ENCODE data around the gene BTNL2.
"Not testable (repeated sequence)": the region's sequence is repeated elsewhere in the genome, so short reads cannot be mapped to it uniquely, and the experiment has no call there.

The BTNL2 gene

DNA sequence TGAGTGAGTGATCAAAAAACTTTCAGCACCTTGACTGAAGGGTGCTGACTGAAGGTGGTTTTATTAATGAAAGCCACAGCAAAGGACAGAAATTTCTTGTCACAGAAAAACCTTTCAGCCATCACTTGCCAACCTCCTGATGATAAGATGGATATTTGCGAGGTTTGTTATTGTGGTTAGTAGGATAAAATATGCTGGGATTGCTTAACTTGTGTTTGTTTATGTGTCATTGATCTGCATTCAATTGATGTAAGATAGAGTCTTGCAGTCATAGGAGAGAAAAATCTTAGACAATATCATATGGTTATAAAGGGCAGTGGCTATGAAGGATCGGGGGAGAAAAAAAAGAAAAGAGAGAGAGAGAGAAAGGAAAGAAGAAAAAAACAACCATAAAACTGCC, 36.5 kb downstream of the BTNL2 start:
- no peak overlapping the region for H3K4me3 ChIP-seq (ENCODE audit: low read depth, low read length)
- H3K9me3 ChIP-seq, result no peaks in the 10 kb centered on the region
- H3K27me3 ChIP-seq, result peaks cover 25% of the 10 kb centered on the region
- H3K36me3 ChIP-seq, result no peaks in the 10 kb centered on the region
- TF ChIP-seq, protein P1, sequence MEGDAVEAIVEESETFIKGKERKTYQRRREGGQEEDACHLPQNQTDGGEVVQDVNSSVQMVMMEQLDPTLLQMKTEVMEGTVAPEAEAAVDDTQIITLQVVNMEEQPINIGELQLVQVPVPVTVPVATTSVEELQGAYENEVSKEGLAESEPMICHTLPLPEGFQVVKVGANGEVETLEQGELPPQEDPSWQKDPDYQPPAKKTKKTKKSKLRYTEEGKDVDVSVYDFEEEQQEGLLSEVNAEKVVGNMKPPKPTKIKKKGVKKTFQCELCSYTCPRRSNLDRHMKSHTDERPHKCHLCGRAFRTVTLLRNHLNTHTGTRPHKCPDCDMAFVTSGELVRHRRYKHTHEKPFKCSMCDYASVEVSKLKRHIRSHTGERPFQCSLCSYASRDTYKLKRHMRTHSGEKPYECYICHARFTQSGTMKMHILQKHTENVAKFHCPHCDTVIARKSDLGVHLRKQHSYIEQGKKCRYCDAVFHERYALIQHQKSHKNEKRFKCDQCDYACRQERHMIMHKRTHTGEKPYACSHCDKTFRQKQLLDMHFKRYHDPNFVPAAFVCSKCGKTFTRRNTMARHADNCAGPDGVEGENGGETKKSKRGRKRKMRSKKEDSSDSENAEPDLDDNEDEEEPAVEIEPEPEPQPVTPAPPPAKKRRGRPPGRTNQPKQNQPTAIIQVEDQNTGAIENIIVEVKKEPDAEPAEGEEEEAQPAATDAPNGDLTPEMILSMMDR (IDR thresholded peaks at IDR 0.05; ENCODE audit: low read depth, low read length), result no peak
- no peaks in the 10 kb centered on the region for H3K4me1 ChIP-seq
- DNase-seq, result no peak

DNA sequence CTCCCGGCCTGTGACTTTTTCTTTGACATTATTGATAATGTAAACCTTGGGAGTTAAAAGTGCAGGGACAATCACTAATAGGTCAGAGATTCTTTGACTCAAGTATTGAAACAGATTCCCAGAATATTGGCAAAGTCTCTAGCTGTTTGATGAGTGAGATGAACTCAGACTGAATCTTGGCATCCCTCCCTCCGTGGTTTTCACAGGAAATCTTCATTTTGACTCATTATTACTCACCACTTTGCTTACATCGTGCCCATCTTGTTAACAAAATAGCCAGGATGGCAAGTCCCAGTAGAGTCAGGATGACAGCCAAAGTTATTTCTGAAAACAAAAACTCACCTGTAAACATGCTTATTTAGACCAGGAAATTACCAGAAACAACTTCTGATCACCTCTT, 37.3 kb downstream of the BTNL2 start:
- TF ChIP-seq, protein P1 (IDR thresholded peaks at IDR 0.05; ENCODE audit: low read depth, low read length), result no peak
- H3K4me1 ChIP-seq, result no peaks in the 10 kb centered on the region
- no peaks in the 10 kb centered on the region for H3K9me3 ChIP-seq
- no peak overlapping the region for H3K4me3 ChIP-seq (ENCODE audit: low read depth, low read length)
- H3K27me3 ChIP-seq, result peaks cover 30% of the 10 kb centered on the region
- no peaks in the 10 kb centered on the region for H3K36me3 ChIP-seq
- no peak for DNase-seq

DNA sequence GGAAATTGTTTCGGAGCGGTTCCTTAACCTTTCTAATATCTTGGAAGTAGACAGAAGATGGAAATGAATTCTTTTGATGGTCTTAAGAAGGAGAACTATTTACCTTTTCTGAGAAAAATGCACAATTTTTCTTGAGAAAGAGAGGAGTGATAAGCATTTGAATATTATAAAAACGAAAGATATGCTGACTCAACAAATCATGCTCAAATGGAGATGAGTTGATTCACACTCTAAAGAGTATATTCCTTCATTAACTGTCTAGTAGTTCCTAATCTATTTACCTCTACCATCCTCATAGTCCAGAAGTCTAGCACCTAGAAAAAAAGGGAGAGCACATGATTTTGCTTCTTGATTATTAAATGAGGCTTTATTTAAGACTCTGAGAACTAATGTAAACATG, 39.3 kb downstream of the BTNL2 start:
- H3K27me3 ChIP-seq, result peaks cover 32% of the 10 kb centered on the region
- H3K9me3 ChIP-seq, result no peaks in the 10 kb centered on the region
- no peak overlapping the region for H3K4me3 ChIP-seq (ENCODE audit: low read depth, low read length)
- no peaks in the 10 kb centered on the region for H3K4me1 ChIP-seq
- no peak for DNase-seq
- TF ChIP-seq, protein P1 (IDR thresholded peaks at IDR 0.05; ENCODE audit: low read depth, low read length), result no peak
- no peaks in the 10 kb centered on the region for H3K36me3 ChIP-seq

DNA sequence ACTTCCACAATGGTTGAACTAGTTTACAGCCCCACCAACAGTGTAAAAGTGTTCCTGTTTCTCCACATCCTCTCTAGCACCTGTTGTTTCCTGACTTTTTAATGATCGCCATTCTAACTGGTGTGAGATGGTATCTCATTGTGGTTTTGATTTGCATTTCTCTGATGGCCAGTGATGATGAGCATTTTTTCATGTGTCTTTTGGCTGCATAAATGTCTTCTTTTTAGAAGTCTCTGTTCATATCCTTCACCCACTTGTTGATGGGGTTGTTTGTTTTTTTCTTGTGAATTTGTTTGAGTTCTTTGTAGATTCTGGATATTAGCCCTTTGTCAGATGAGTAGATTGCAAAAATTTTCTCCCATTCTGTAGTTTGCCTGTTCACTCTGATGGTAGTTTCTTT, 47.8 kb downstream of the BTNL2 start:
- H3K4me1 ChIP-seq; DNase-seq; H3K27me3 ChIP-seq; H3K4me3 ChIP-seq (ENCODE audit: low read depth, low read length); H3K9me3 ChIP-seq; H3K36me3 ChIP-seq: not testable (repeated sequence)

DNA sequence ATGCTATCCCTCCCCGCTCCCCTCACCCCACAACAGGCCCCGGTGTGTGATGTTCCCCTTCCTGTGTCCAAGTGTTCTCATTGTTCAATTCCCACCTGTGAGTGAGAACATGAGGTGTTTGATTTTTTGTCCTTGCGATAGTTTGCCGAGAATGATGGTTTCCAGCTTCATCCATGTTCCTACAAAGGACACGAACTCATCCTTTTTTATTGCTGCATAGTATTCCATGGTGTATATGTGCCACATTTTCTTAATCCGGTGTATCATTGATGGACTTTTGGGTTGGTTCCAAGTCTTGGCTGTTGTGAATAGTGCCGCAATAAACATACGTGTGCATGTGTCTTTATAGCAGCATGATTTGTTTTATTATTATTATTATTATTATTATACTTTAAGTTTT, 48.4 kb downstream of the BTNL2 start:
- H3K9me3 ChIP-seq; H3K4me3 ChIP-seq (ENCODE audit: low read depth, low read length); DNase-seq; H3K36me3 ChIP-seq; H3K4me1 ChIP-seq; H3K27me3 ChIP-seq: not testable (repeated sequence)

DNA sequence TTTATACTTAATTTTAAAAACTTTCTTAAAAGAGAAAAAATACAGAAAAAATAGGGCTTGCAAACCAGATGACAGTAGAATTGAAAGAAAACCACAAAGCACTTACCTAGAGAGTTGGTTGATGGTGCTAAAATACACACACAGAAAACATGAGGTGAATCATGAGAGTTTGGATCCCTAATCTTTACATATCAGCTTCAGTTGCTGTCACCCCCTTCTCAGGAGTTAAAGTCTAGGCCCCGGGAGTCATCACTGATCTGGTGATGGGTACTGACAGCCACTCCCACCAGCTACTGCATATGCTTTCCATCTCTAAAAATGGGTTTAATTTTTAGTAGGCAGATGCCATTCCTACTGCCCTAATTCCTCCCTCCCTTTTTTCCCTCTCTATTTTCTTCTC, 52.0 kb downstream of the BTNL2 start:
- TF ChIP-seq, protein P1 (IDR thresholded peaks at IDR 0.05; ENCODE audit: low read depth, low read length), result no peak
- DNase-seq, result no peak
- Histone ChIP-seq H3K4me1 (no peaks in the 10 kb centered on the region), H3K27me3 (peaks cover 12% of the 10 kb centered on the region), H3K36me3 (no peaks in the 10 kb centered on the region), H3K4me3 (ENCODE audit: low read depth, low read length) (no peak overlapping the region), H3K9me3 (no peaks in the 10 kb centered on the region)

DNA sequence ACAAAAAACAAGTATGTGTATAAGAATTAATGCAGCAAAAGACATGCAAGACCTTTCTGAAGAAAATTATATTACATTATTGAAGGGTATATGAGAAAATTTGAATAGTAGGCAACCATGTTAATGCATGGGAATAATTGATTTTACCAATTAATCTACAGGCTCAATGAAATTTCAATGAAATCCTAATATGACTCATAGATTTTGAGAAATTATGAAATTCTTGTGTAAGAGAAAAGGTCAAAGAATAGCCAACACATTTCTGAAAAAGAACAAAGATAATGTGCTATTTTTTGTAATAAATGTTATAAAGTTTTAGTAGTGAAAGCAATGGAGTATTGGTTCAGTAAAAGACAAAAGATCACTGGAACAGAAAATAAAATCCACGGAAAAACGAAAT, 53.6 kb downstream of the BTNL2 start:
- H3K27me3 ChIP-seq, result peaks cover 22% of the 10 kb centered on the region
- H3K9me3 ChIP-seq, result no peaks in the 10 kb centered on the region
- H3K36me3 ChIP-seq, result no peaks in the 10 kb centered on the region
- TF ChIP-seq, protein P1 (IDR thresholded peaks at IDR 0.05; ENCODE audit: low read depth, low read length), result no peak
- H3K4me1 ChIP-seq, result no peaks in the 10 kb centered on the region
- no peak overlapping the region for H3K4me3 ChIP-seq (ENCODE audit: low read depth, low read length)
- no peak for DNase-seq
